NT2/D1 (cell line): Measurements from ENCODE around the gene SRMS.
"Not testable (repeated sequence)": the region's sequence is repeated elsewhere in the genome, so short reads cannot be mapped to it uniquely, and the experiment has no call there.

Experiments used
- DNase-seq: peaks from one replicate; pipeline ENCODE4 v3.0.0-alpha.2; 2011; ENCODE audit warnings: low read depth, low spot score
- H3K27me3 ChIP-seq: 2 replicates; pipeline ENCODE4 v1.6.0; 2011; ENCODE audit warnings: mild to moderate bottlenecking; ENCODE audit not compliant: insufficient read length, insufficient read depth
- H3K36me3 ChIP-seq: 2 replicates; pipeline ENCODE4 v1.6.1; 2011; ENCODE audit warnings: mild to moderate bottlenecking, low read length, mixed read lengths; ENCODE audit not compliant: insufficient read depth, insufficient read length
- H3K4me1 ChIP-seq: 2 replicates; pipeline ENCODE4 v1.5.1; 2011; ENCODE audit not compliant: insufficient read depth, insufficient read length
- H3K4me3 ChIP-seq: 2 replicates; pipeline ENCODE4 v1.5.1; 2011; ENCODE audit warnings: low read depth; ENCODE audit not compliant: insufficient read length
- H3K9ac ChIP-seq: 2 replicates; pipeline ENCODE4 v1.6.0; 2011; ENCODE audit warnings: low read depth; ENCODE audit not compliant: insufficient read length
- H3K9me3 ChIP-seq: 2 replicates; pipeline ENCODE4 v1.5.1; 2011; ENCODE audit warnings: mild to moderate bottlenecking, low read length; ENCODE audit not compliant: insufficient read depth
- SUZ12 ChIP-seq: IDR thresholded peaks from 2 replicates; pipeline ENCODE4 v1.6.1; 2011; ENCODE audit not compliant: insufficient read length, insufficient read depth; ENCODE audit errors: extremely low read depth
- YY1 ChIP-seq: IDR thresholded peaks from 2 replicates; pipeline ENCODE4 v1.6.1; 2011; ENCODE audit not compliant: insufficient read length, insufficient read depth
- ZNF274 ChIP-seq: IDR thresholded peaks from 2 replicates; pipeline ENCODE4 v1.6.1; 2011; ENCODE audit warnings: mild to moderate bottlenecking, low read depth, low read length

The SRMS gene

GRCh38 chr20:63518351-63518861, 29.1 kb downstream of the SRMS start:
- peak overlapping the region; percentile 100 for H3K9ac ChIP-seq
- H3K9me3 ChIP-seq = peaks cover 12% of the 10 kb centered on the region; the same call in 1 of the 2 replicates
- peaks cover 3% of the 10 kb centered on the region for H3K27me3 ChIP-seq
- TF ChIP-seq YY1 (no peak), ZNF274 (no peak), SUZ12 (no peak)
- H3K4me1 ChIP-seq = peaks cover 29% of the 10 kb centered on the region
- H3K4me3 ChIP-seq = no peak overlapping the region
- peaks cover 29% of the 10 kb centered on the region for H3K36me3 ChIP-seq
- DNase-seq = no peak

GRCh38 chr20:63517376-63518309, 29.9 kb downstream of the SRMS start:
- peak overlapping the region; percentile 100 for H3K9ac ChIP-seq
- DNase-seq = no peak
- H3K4me3 ChIP-seq = no peak overlapping the region
- no peak for TF ChIP-seq SUZ12
- no peak for TF ChIP-seq YY1
- TF ChIP-seq ZNF274 = no peak
- H3K4me1 ChIP-seq = peaks cover 24% of the 10 kb centered on the region
- peaks cover 5% of the 10 kb centered on the region; the same call in 1 of the 2 replicates for H3K9me3 ChIP-seq
- peaks cover 3% of the 10 kb centered on the region for H3K27me3 ChIP-seq
- peaks cover 22% of the 10 kb centered on the region for H3K36me3 ChIP-seq

GRCh38 chr20:63514520-63514919, 33.0 kb downstream of the SRMS start:
- H3K9me3 ChIP-seq, H3K36me3 ChIP-seq, H3K4me3 ChIP-seq, DNase-seq, H3K9ac ChIP-seq, H3K27me3 ChIP-seq: not testable (repeated sequence)
- H3K4me1 ChIP-seq = peaks cover 12% of the 10 kb centered on the region

- H3K36me3 ChIP-seq = peaks cover 7% of the 10 kb centered on the region
- H3K4me3 ChIP-seq = no peak overlapping the region
- DNase-seq = no peak
- TF ChIP-seq ZNF274 (no peak), SUZ12 (no peak), YY1 (no peak)
- H3K4me1 ChIP-seq = peaks cover 4% of the 10 kb centered on the region
- no peak overlapping the region for H3K9ac ChIP-seq
- H3K27me3 ChIP-seq = no peaks in the 10 kb centered on the region
- H3K9me3 ChIP-seq = no peaks in the 10 kb centered on the region; the same call in 1 of the 2 replicates
Observed at GRCh38 chr20:63513207-63513606, 34.3 kb downstream of the SRMS start.

- no peak for TF ChIP-seq ZNF274
- no peak for TF ChIP-seq YY1
- no peak for TF ChIP-seq SUZ12
- Histone ChIP-seq H3K9me3 (peaks cover 10% of the 10 kb centered on the region; the same call in 1 of the 2 replicates), H3K36me3 (no peaks in the 10 kb centered on the region), H3K4me1 (peaks cover 2% of the 10 kb centered on the region), H3K9ac (no peak overlapping the region), H3K27me3 (no peaks in the 10 kb centered on the region), H3K4me3 (no peak overlapping the region)
- DNase-seq = no peak
Observed at GRCh38 chr20:63509088-63509564, 38.4 kb downstream of the SRMS start.

- no peaks in the 10 kb centered on the region for H3K36me3 ChIP-seq
- H3K9ac ChIP-seq = no peak overlapping the region
- DNase-seq = no peak
- no peaks in the 10 kb centered on the region for H3K27me3 ChIP-seq
- H3K9me3 ChIP-seq = peaks cover 10% of the 10 kb centered on the region; the same call in 1 of the 2 replicates
- peaks cover 2% of the 10 kb centered on the region for H3K4me1 ChIP-seq
- H3K4me3 ChIP-seq = no peak overlapping the region
- TF ChIP-seq ZNF274 = no peak
- no peak for TF ChIP-seq YY1
- TF ChIP-seq SUZ12 = no peak
Observed at GRCh38 chr20:63508072-63508768, 39.3 kb downstream of the SRMS start.
